ENCODE measurements around the gene RRP9. TPM values are rescaled to one million over a fixed set of nuclear protein-coding genes. Genes with fewer than 3 reads are reported as not detected.

Gene RRP9
- total RNA-seq, 4 donors from 2014 or later, result 7.1 to 29.5 (median 11.1) TPM

- DNase-seq, result no peak
- H3K4me1 ChIP-seq, result peaks cover 9 to 43% (median 33%) of the 10 kb centered on the region in 4 donors
- H3K36me3 ChIP-seq, result no peaks in the 10 kb centered on the region
- H3K4me3 ChIP-seq, result no peak overlapping the region
- H3K9me3 ChIP-seq, result no peaks in the 10 kb centered on the region
- in situ Hi-C loops (cut with MboI; ENCODE audit: low pct_ligation_motif_present in 1 of 4, low pct_unique_long_range_greater_than_20kb in 1 of 4, low sequenced_read_pairs in 3 of 4), result no loop called here
- peak overlapping the region in 3 of 4 donors; percentile 90 to 97 (median 95) for H3K27ac ChIP-seq
- intact Hi-C loops (cut with DNase I; ENCODE audit: low total_unique reads), result no loop called here
- WGBS, 2 donors (ENCODE audit: low coverage in 1 of 2), result 74% methylated on average over 6 of the region's 6 CpGs; no CpG with 5 or more reads in 1 of the 2 donors
- no peak for TF ChIP-seq CTCF (IDR thresholded peaks at IDR 0.05)
- no peak for TF ChIP-seq EP300 (IDR thresholded peaks at IDR 0.05; ENCODE audit: low read depth)
- no peaks in the 10 kb centered on the region for H3K27me3 ChIP-seq
Measured at GRCh38 chr3:51968883-51969678, 27.4 kb upstream of the RRP9 start.

- Histone ChIP-seq H3K4me3 (peak overlapping the region; percentile 77 to 97 (median 83)), H3K4me1 (peaks cover 9 to 41% (median 32%) of the 10 kb centered on the region in 4 donors), H3K36me3 (no peaks in the 10 kb centered on the region), H3K27me3 (no peaks in the 10 kb centered on the region), H3K27ac (peak overlapping the region; percentile 90 to 97 (median 94)), H3K9me3 (no peaks in the 10 kb centered on the region)
- intact Hi-C loops (cut with DNase I; ENCODE audit: low total_unique reads) (no loop called here), in situ Hi-C loops (cut with MboI; ENCODE audit: low pct_ligation_motif_present in 1 of 4, low pct_unique_long_range_greater_than_20kb in 1 of 4, low sequenced_read_pairs in 3 of 4) (no loop called here)
- WGBS, 2 donors (ENCODE audit: low coverage in 1 of 2), result 16% methylated on average over 11 of the region's 11 CpGs; no CpG with 5 or more reads in 1 of the 2 donors
- no peak for TF ChIP-seq EP300 (IDR thresholded peaks at IDR 0.05; ENCODE audit: low read depth)
- no peak for TF ChIP-seq POLR2AphosphoS5 (IDR thresholded peaks at IDR 0.05)
- no peak for TF ChIP-seq CTCF (IDR thresholded peaks at IDR 0.05)
- no peak for TF ChIP-seq POLR2A (IDR thresholded peaks at IDR 0.05)
- DNase-seq, result no peak
Measured at GRCh38 chr3:51968170-51968775, 26.6 kb upstream of the RRP9 start.

GRCh38 chr3:51967384-51968169 is 25.9 kb upstream of the RRP9 start, which contains the start of gene PCBP4:
TSS of gene PCBP4 (minus strand) at chr3:51967454. CDS start at chr3:51961240, 6,214 bp downstream.
- no peaks in the 10 kb centered on the region for H3K9me3 ChIP-seq
- 3% methylated on average over 10 of the region's 90 CpGs; no CpG with 5 or more reads in 1 of the 2 donors for WGBS, 2 donors (ENCODE audit: low coverage in 1 of 2)
- no peak for TF ChIP-seq CTCF (IDR thresholded peaks at IDR 0.05)
- peak; percentile 50 to 61 (median 57) for TF ChIP-seq POLR2AphosphoS5 (IDR thresholded peaks at IDR 0.05)
- no peak for TF ChIP-seq POLR2A (IDR thresholded peaks at IDR 0.05)
- no peaks in the 10 kb centered on the region for H3K36me3 ChIP-seq
- in situ Hi-C loops (cut with MboI; ENCODE audit: low pct_ligation_motif_present in 1 of 4, low pct_unique_long_range_greater_than_20kb in 1 of 4, low sequenced_read_pairs in 3 of 4) (no loop called here), intact Hi-C loops (cut with DNase I; ENCODE audit: low total_unique reads) (no loop called here)
- peak within 1 kb of the TSS; percentile 90 to 97 (median 94) for H3K27ac ChIP-seq
- no peaks in the 10 kb centered on the region for H3K27me3 ChIP-seq
- peaks cover 9 to 41% (median 27%) of the 10 kb centered on the region in 4 donors for H3K4me1 ChIP-seq
- peak within 1 kb of the TSS; percentile 77 to 97 (median 83) for H3K4me3 ChIP-seq
- DNase-seq, result peak; percentile 62

DNA sequence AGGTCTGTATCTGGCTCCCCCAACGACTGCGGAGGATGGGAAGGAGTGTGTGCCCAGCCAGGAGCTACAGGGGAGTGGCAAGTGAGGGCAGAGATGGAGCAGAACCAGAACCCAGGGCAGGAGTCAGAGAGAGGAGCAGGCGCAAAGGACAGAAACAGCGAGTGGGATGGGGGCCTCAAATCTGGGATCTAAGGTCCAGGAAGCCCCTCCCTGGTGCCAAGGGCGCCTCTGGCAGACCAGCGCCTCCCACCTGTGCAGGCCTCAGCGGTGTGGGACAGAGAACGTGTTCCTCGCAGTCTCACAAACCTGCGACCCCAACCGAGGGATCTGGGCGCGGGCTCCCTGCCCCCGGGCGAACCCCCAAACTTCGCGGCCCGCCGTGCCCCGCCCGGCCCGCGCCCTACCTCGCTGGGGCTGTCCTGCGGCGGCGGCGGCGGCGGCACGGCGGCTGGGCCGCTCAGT is 25.2 kb upstream of the RRP9 start:
- Histone ChIP-seq H3K36me3 (no peaks in the 10 kb centered on the region), H3K4me3 (peak overlapping the region; percentile 41 to 97 (median 80)), H3K27ac (peak overlapping the region; percentile 90 to 97 (median 94)), H3K9me3 (no peaks in the 10 kb centered on the region), H3K27me3 (no peaks in the 10 kb centered on the region), H3K4me1 (peaks cover 9 to 41% (median 26%) of the 10 kb centered on the region in 4 donors)
- in situ Hi-C loops (cut with MboI; ENCODE audit: low pct_ligation_motif_present in 1 of 4, low pct_unique_long_range_greater_than_20kb in 1 of 4, low sequenced_read_pairs in 3 of 4) (no loop called here), intact Hi-C loops (cut with DNase I; ENCODE audit: low total_unique reads) (no loop called here)
- WGBS, 2 donors (ENCODE audit: low coverage in 1 of 2), result 15 to 80% methylated on average over 1 to 8 of the region's 33 CpGs
- DNase-seq, result no peak
- no peak for TF ChIP-seq POLR2A (IDR thresholded peaks at IDR 0.05)
- TF ChIP-seq EP300 (IDR thresholded peaks at IDR 0.05; ENCODE audit: low read depth), result no peak
- no peak for TF ChIP-seq POLR2AphosphoS5 (IDR thresholded peaks at IDR 0.05)
- TF ChIP-seq CTCF (IDR thresholded peaks at IDR 0.05), result no peak
